Measurements from ENCODE around the gene CTDSP2. TPM values are rescaled to one million over a fixed set of nuclear protein-coding genes. Genes with fewer than 3 reads are reported as not detected.
"Not testable (repeated sequence)": the region's sequence is repeated elsewhere in the genome, so short reads cannot be mapped to it uniquely, and the experiment has no call there.

Gene CTDSP2
- total RNA-seq, 5 donors from 2014 or later (not counting 1 experiment from before 2014, with no cell fraction given) = 132 to 246 (median 234) TPM

DNA sequence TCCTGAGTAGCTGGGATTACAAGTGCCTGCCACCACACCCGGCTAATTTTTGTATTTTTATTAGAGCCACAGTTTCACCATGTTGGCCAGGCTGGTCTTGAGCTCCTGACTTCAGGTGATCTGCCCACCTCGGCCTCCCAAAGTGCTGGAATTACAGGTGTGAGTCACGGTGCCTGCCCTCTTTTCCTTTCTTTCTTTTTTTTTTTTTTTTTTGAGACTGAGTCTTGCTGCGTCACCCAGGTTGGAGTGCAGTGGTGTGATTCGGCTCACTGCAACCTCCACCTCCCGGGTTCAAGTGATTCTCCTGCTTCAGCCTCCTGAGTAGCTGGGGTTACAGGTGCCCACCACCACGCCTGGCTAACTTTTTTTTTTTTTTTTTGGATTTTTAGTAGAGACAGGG lies 11.6 kb upstream of the CTDSP2 start:
- peaks cover 14 to 24% of the 10 kb centered on the region in 2 donors for H3K27me3 Mint-ChIP-seq
- H3K36me3 Mint-ChIP-seq; H3K4me1 Mint-ChIP-seq; H3K9me3 Mint-ChIP-seq; H3K4me3 ChIP-seq (ENCODE audit: control insufficient read depth in 1 of 2, extremely low read depth in 1 of 2, low read length in 1 of 2); H3K4me3 Mint-ChIP-seq; H3K27ac Mint-ChIP-seq; H3K27ac ChIP-seq (ENCODE audit: low read length); H3K4me1 ChIP-seq (ENCODE audit: control insufficient read depth in 1 of 2, extremely low read depth in 1 of 2, insufficient read depth in 2 of 2, low read length in 2 of 2); POLR2A ChIA-PET; CTCF ChIA-PET; DNase-seq; ATAC-seq (replicated peaks in 1 of 4); H3K36me3 ChIP-seq (ENCODE audit: control insufficient read depth in 2 of 2, extremely low read depth in 1 of 2, insufficient read depth in 1 of 2, low read length in 1 of 2); H3K9me3 ChIP-seq: not testable (repeated sequence)
- WGBS (ENCODE audit: insufficient coverage) = 100% methylated on average over 1 of the region's 7 CpGs
- H3K27me3 ChIP-seq (replicated peaks in 1 of 2; ENCODE audit: control insufficient read depth in 2 of 2, extremely low read depth in 1 of 2, insufficient read depth in 2 of 2, low read length in 1 of 2) = peaks cover 0 to 35% of the 10 kb centered on the region in 2 experiments

DNA sequence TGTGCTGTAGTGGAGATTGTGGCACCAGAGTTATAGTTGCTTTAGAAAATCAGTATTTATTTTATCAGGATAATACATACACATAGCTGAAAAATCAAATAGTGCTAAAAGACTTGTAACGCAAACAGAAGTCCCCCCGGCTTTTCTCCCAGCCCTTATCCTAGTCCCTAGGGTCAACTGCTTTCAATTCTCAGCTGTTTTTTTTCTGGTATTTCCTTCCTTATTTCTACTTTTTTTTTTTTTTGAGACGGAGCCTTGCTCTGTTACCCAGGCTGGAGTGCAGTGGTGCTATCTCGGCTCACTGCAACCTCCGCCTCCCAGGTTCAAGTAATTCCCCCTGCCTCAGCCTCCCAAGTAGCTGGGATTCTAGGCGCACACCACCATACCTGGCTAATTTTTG lies 8.4 kb upstream of the CTDSP2 start:
- no peak overlapping the region for H3K27ac Mint-ChIP-seq
- WGBS (ENCODE audit: insufficient coverage) = 71% methylated on average over 4 of the region's 6 CpGs
- Histone ChIP-seq H3K27me3 (replicated peaks in 1 of 2; ENCODE audit: control insufficient read depth in 2 of 2, extremely low read depth in 1 of 2, insufficient read depth in 2 of 2, low read length in 1 of 2) (peaks cover 2 to 39% of the 10 kb centered on the region in 2 experiments), H3K4me3 (ENCODE audit: control insufficient read depth in 1 of 2, extremely low read depth in 1 of 2, low read length in 1 of 2) (no peak overlapping the region), H3K4me1 (ENCODE audit: control insufficient read depth in 1 of 2, extremely low read depth in 1 of 2, insufficient read depth in 2 of 2, low read length in 2 of 2) (peaks cover 11 to 16% of the 10 kb centered on the region in 2 experiments), H3K27ac (ENCODE audit: low read length) (no peak overlapping the region), H3K36me3 (ENCODE audit: control insufficient read depth in 2 of 2, extremely low read depth in 1 of 2, insufficient read depth in 1 of 2, low read length in 1 of 2) (no peaks in the 10 kb centered on the region), H3K9me3 (no peaks in the 10 kb centered on the region)
- no peak overlapping the region for H3K4me3 Mint-ChIP-seq
- peaks cover 0 to 3% (median 0%) of the 10 kb centered on the region in 3 donors for H3K9me3 Mint-ChIP-seq
- DNase-seq = no peak
- ChIA-PET POLR2A (interaction anchor here (0.6 to 0.9 kb wide), 4 partner anchors 11 to 42 kb away, joined by 3 to 10 read pairs (median 4); no protein-coding TSS in a partner anchor), CTCF (no interaction called here)
- H3K4me1 Mint-ChIP-seq = peaks cover 13 to 27% (median 13%) of the 10 kb centered on the region in 3 donors
- H3K36me3 Mint-ChIP-seq = no peaks in the 10 kb centered on the region
- H3K27me3 Mint-ChIP-seq = peaks cover 22 to 29% of the 10 kb centered on the region in 2 donors
- ATAC-seq (replicated peaks in 1 of 4) = no peak

DNA sequence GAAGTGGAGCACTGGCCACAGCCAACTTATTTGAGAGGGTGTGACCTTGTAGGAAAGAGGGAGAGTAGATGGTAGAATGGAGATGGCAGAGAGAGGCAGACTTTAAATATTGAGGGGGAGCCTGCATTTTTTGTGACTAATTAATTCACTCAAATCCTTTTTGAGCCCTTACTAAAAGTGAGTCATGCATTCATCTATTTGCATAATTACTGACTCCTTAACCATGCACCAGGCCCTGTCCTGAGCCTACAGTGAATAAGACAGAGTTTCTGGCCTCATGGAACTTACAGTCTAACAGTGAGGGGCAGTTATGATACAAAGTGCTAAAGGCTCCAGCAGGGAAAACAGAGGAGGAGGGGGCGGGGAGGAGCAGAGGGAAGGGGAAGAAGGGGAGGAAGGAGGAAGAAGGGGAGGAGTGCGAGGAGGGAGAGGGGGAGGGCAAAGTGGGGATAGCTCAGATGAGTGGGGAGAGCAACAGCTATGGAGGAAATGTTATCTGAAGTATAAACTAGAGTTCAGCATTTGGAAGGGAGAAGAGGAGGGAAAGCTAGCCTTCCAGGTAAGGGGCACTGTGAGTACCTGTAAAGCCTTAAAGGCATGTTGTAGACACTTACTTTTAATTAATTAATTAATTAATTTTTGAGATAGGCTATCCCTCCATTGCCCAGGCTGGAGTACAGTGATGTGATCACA lies 7.5 kb upstream of the CTDSP2 start:
- DNase-seq (no peak), ATAC-seq (replicated peaks in 1 of 4) (no peak)
- Histone ChIP-seq H3K4me3 (ENCODE audit: control insufficient read depth in 1 of 2, extremely low read depth in 1 of 2, low read length in 1 of 2) (no peak overlapping the region), H3K36me3 (ENCODE audit: control insufficient read depth in 2 of 2, extremely low read depth in 1 of 2, insufficient read depth in 1 of 2, low read length in 1 of 2) (no peaks in the 10 kb centered on the region), H3K9me3 (no peaks in the 10 kb centered on the region), H3K4me1 (ENCODE audit: control insufficient read depth in 1 of 2, extremely low read depth in 1 of 2, insufficient read depth in 2 of 2, low read length in 2 of 2) (peaks cover 11 to 16% of the 10 kb centered on the region in 2 experiments), H3K27ac (ENCODE audit: low read length) (no peak overlapping the region), H3K27me3 (replicated peaks in 1 of 2; ENCODE audit: control insufficient read depth in 2 of 2, extremely low read depth in 1 of 2, insufficient read depth in 2 of 2, low read length in 1 of 2) (peaks cover 2 to 37% of the 10 kb centered on the region in 2 experiments)
- no peak overlapping the region for H3K27ac Mint-ChIP-seq
- POLR2A ChIA-PET = interaction anchor here in 1 of 2 donors (0.6 kb wide), 1 partner anchor 21 kb away, joined by 10 read pairs; no protein-coding TSS in a partner anchor
- peaks cover 13 to 27% (median 13%) of the 10 kb centered on the region in 3 donors for H3K4me1 Mint-ChIP-seq
- peaks cover 22 to 24% of the 10 kb centered on the region in 2 donors for H3K27me3 Mint-ChIP-seq
- CTCF ChIA-PET = interaction anchor here in 1 of 2 donors (0.5 kb wide), 1 partner anchor 260 kb away, joined by 3 read pairs; no protein-coding TSS in a partner anchor
- 60% methylated on average over 1 of the region's 2 CpGs for WGBS (ENCODE audit: insufficient coverage)
- H3K4me3 Mint-ChIP-seq = no peak overlapping the region
- H3K9me3 Mint-ChIP-seq = peaks cover 0 to 3% (median 0%) of the 10 kb centered on the region in 3 donors
- no peaks in the 10 kb centered on the region for H3K36me3 Mint-ChIP-seq

GRCh38 chr12:57852620-57853500 lies 6.3 kb upstream of the CTDSP2 start:
- Mint-ChIP-seq H3K27ac (no peak overlapping the region), H3K36me3 (no peaks in the 10 kb centered on the region), H3K4me3 (peak overlapping the region in 1 of 3 donors; percentile 64), H3K9me3 (peaks cover 0 to 3% (median 0%) of the 10 kb centered on the region in 3 donors), H3K4me1 (peaks cover 18 to 32% (median 20%) of the 10 kb centered on the region in 3 donors), H3K27me3 (peaks cover 19 to 22% of the 10 kb centered on the region in 2 donors)
- DNase-seq (no peak), ATAC-seq (replicated peaks in 1 of 4) (no peak)
- Histone ChIP-seq H3K27me3 (replicated peaks in 1 of 2; ENCODE audit: control insufficient read depth in 2 of 2, extremely low read depth in 1 of 2, insufficient read depth in 2 of 2, low read length in 1 of 2) (peaks cover 2 to 32% of the 10 kb centered on the region in 2 experiments), H3K4me3 (ENCODE audit: control insufficient read depth in 1 of 2, extremely low read depth in 1 of 2, low read length in 1 of 2) (peak overlapping the region in 1 of 2 donors; percentile 61), H3K9me3 (no peaks in the 10 kb centered on the region), H3K4me1 (ENCODE audit: control insufficient read depth in 1 of 2, extremely low read depth in 1 of 2, insufficient read depth in 2 of 2, low read length in 2 of 2) (peaks cover 14 to 16% of the 10 kb centered on the region in 2 experiments), H3K27ac (ENCODE audit: low read length) (no peak overlapping the region), H3K36me3 (ENCODE audit: control insufficient read depth in 2 of 2, extremely low read depth in 1 of 2, insufficient read depth in 1 of 2, low read length in 1 of 2) (no peaks in the 10 kb centered on the region)
- POLR2A ChIA-PET = interaction anchor here in 1 of 2 donors (0.6 kb wide), 1 partner anchor 12 kb away, joined by 4 read pairs; no protein-coding TSS in a partner anchor
- CTCF ChIA-PET = interaction anchor here in 1 of 2 donors (0.6 kb wide), 1 partner anchor 42 kb away, joined by 6 read pairs; no protein-coding TSS in a partner anchor
- 35% methylated on average over 16 of the region's 38 CpGs for WGBS (ENCODE audit: insufficient coverage)

DNA sequence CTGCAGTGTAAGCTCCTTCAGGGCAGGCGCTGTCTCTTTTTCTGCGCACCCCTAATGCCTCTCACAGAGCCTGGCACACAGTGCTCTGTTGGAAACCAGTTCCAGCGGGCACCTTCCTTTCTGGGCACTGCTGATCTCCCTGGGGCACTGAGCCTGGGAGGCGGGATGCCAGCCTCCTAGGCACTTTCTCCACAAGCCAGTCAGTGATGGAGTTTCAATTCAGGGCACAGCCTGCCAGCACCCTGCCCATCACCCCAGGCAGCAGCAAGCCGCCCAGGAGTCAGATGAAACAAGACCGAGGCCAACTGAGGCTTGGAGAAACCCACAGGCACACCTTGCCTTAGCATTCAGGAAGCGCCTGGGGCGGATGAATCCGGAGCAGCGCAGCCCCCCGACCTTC lies 5.7 kb upstream of the CTDSP2 start:
- Mint-ChIP-seq H3K36me3 (no peaks in the 10 kb centered on the region), H3K27ac (no peak overlapping the region), H3K27me3 (peaks cover 19 to 22% of the 10 kb centered on the region in 2 donors), H3K4me3 (peak overlapping the region in 2 of 3 donors; percentile 31 to 64), H3K4me1 (peaks cover 21 to 36% (median 24%) of the 10 kb centered on the region in 3 donors), H3K9me3 (peaks cover 0 to 3% (median 0%) of the 10 kb centered on the region in 3 donors)
- Histone ChIP-seq H3K36me3 (ENCODE audit: control insufficient read depth in 2 of 2, extremely low read depth in 1 of 2, insufficient read depth in 1 of 2, low read length in 1 of 2) (no peaks in the 10 kb centered on the region), H3K27me3 (replicated peaks in 1 of 2; ENCODE audit: control insufficient read depth in 2 of 2, extremely low read depth in 1 of 2, insufficient read depth in 2 of 2, low read length in 1 of 2) (peaks cover 2 to 29% of the 10 kb centered on the region in 2 experiments), H3K4me1 (ENCODE audit: control insufficient read depth in 1 of 2, extremely low read depth in 1 of 2, insufficient read depth in 2 of 2, low read length in 2 of 2) (peaks cover 17 to 20% of the 10 kb centered on the region in 2 experiments), H3K27ac (ENCODE audit: low read length) (no peak overlapping the region), H3K4me3 (ENCODE audit: control insufficient read depth in 1 of 2, extremely low read depth in 1 of 2, low read length in 1 of 2) (peak overlapping the region in 1 of 2 donors; percentile 61), H3K9me3 (no peaks in the 10 kb centered on the region)
- WGBS (ENCODE audit: insufficient coverage) = 100% methylated on average over 3 of the region's 11 CpGs
- ATAC-seq (replicated peaks in 1 of 4) (peak in 1 of 4 experiments; percentile 23), DNase-seq (no peak)
- ChIA-PET POLR2A (interaction anchor here in 1 of 2 donors (0.6 kb wide), 1 partner anchor 42 kb away, joined by 5 read pairs; no protein-coding TSS in a partner anchor), CTCF (interaction anchor here in 1 of 2 donors (0.6 kb wide), 1 partner anchor 43 kb away, joined by 6 read pairs; no protein-coding TSS in a partner anchor)
